Mesenchymal stem cell (in vitro differentiated cells and primary cell): ENCODE results near the gene IFNAR2.

Experiments
- DNase-seq: peaks from one replicate; pipeline ENCODE4 v3.0.0-alpha.2; 2013
- H2AFZ ChIP-seq: one replicate; pipeline ENCODE4 v1.6.1; 2013; ENCODE audit warnings: low read depth, mild to moderate bottlenecking, control low read depth, inconsistent platforms, low read length, moderate library complexity
- H2AK5ac ChIP-seq: 2 replicates; pipeline ENCODE4 v1.6.1; 2013; ENCODE audit warnings: low read length, moderate library complexity, mild to moderate bottlenecking, inconsistent platforms; ENCODE audit not compliant: severe bottlenecking
- H2BK120ac ChIP-seq: one replicate; pipeline ENCODE4 v1.6.1; 2013; ENCODE audit warnings: low read depth, mild to moderate bottlenecking, inconsistent platforms, low read length, moderate library complexity
- H2BK12ac ChIP-seq, 2 experiments: one replicate each; pipeline ENCODE4 v1.6.1; 2013; ENCODE audit warnings: inconsistent platforms in 2 of 2, low read length in 2 of 2, mild to moderate bottlenecking in 2 of 2, moderate library complexity in 2 of 2, control low read depth in 1 of 2
- H2BK15ac ChIP-seq: one replicate; pipeline ENCODE4 v1.6.1; 2013; ENCODE audit warnings: mild to moderate bottlenecking, low read depth, inconsistent platforms; ENCODE audit not compliant: poor library complexity, severe bottlenecking
- H2BK5ac ChIP-seq: 2 replicates; pipeline ENCODE4 v1.6.1; 2013; ENCODE audit warnings: low read depth, mild to moderate bottlenecking, low read length, control low read depth, inconsistent platforms; ENCODE audit not compliant: poor library complexity, severe bottlenecking
- H3K14ac ChIP-seq, 2 experiments: one replicate each; pipeline ENCODE4 v1.6.1; 2013; ENCODE audit warnings: inconsistent platforms in 2 of 2, low read length in 2 of 2, control low read depth in 1 of 2, mild to moderate bottlenecking in 1 of 2, moderate library complexity in 1 of 2
- H3K18ac ChIP-seq, 2 experiments: one replicate each; pipeline ENCODE4 v1.6.1; 2013; ENCODE audit warnings: inconsistent platforms in 2 of 2, low read length in 2 of 2, control low read depth in 1 of 2, low read depth in 1 of 2, mild to moderate bottlenecking in 1 of 2
- H3K23ac ChIP-seq, 2 experiments: one replicate each; pipeline ENCODE4 v1.6.1; 2013; ENCODE audit warnings: inconsistent platforms in 2 of 2, low read length in 2 of 2, mild to moderate bottlenecking in 2 of 2, moderate library complexity in 2 of 2, control low read depth in 1 of 2
- H3K27ac ChIP-seq: 2 replicates; pipeline ENCODE4 v1.5.1; 2013; ENCODE audit warnings: mild to moderate bottlenecking, moderate library complexity, low read length, control low read depth, inconsistent platforms; ENCODE audit not compliant: poor library complexity, severe bottlenecking
- H3K27me3 ChIP-seq, 2 experiments: 2 replicates each; pipeline versions ENCODE4 v1.6.1 to v1.7.0; 2013; ENCODE audit warnings: low read length in 2 of 2, mild to moderate bottlenecking in 2 of 2, moderate library complexity in 2 of 2, control low read depth in 1 of 2, inconsistent platforms in 1 of 2; ENCODE audit not compliant: control insufficient read depth in 1 of 2, insufficient read depth in 1 of 2
- H3K36me3 ChIP-seq, 2 experiments: 2 replicates each; pipeline versions ENCODE4 v1.6.1 to v1.7.0; 2013; ENCODE audit warnings: low read length in 2 of 2, control low read depth in 1 of 2, inconsistent platforms in 1 of 2, low read depth in 1 of 2, mild to moderate bottlenecking in 1 of 2; ENCODE audit not compliant: insufficient read depth in 2 of 2, control insufficient read depth in 1 of 2
- H3K4ac ChIP-seq, 2 experiments: one replicate each; pipeline ENCODE4 v1.6.1; 2013; ENCODE audit warnings: inconsistent platforms in 2 of 2, low read length in 2 of 2, mild to moderate bottlenecking in 2 of 2, moderate library complexity in 2 of 2, control low read depth in 1 of 2, low read depth in 1 of 2
- H3K4me1 ChIP-seq: 2 replicates; pipeline ENCODE4 v1.6.1; 2013; ENCODE audit warnings: low read depth, low read length, control low read depth; ENCODE audit not compliant: control insufficient read depth, insufficient read depth
- H3K4me2 ChIP-seq: 2 replicates; pipeline ENCODE4 v1.6.1; 2013; ENCODE audit warnings: low read length, mild to moderate bottlenecking, inconsistent platforms; ENCODE audit not compliant: poor library complexity, severe bottlenecking
- H3K4me3 ChIP-seq, 2 experiments: 2 replicates each; pipeline versions ENCODE4 v1.5.1 to v1.7.0; 2013; ENCODE audit warnings: low read length in 2 of 2, mild to moderate bottlenecking in 2 of 2, control low read depth in 1 of 2, low read depth in 1 of 2; ENCODE audit not compliant: insufficient read depth in 1 of 2
- H3K79me1 ChIP-seq: replicated peaks from 2 replicates; pipeline ENCODE4 v1.6.1; 2013; ENCODE audit warnings: mild to moderate bottlenecking, control low read depth, low read length, inconsistent platforms; ENCODE audit not compliant: poor library complexity, severe bottlenecking
- H3K9ac ChIP-seq: 2 replicates; pipeline ENCODE4 v1.7.0; 2013; ENCODE audit warnings: mild to moderate bottlenecking, low read length, moderate library complexity
- H3K9me3 ChIP-seq: 2 replicates; pipeline ENCODE4 v1.7.0; 2013; ENCODE audit warnings: mild to moderate bottlenecking, low read length; ENCODE audit not compliant: control insufficient read depth
- H4K8ac ChIP-seq: one replicate; pipeline ENCODE4 v1.6.1; 2013; ENCODE audit warnings: inconsistent platforms, mild to moderate bottlenecking, low read length, moderate library complexity
- H4K91ac ChIP-seq: one replicate; pipeline ENCODE4 v1.6.1; 2013; ENCODE audit warnings: mild to moderate bottlenecking, low read length, inconsistent platforms
- WGBS: methylation state at CpG from one replicate; pipeline ENCODE4 v1.1.7; 2013; ENCODE audit warnings: mixed read lengths; 5-methylcytosine and 5-hydroxymethylcytosine counted together

Gene IFNAR2

DNA sequence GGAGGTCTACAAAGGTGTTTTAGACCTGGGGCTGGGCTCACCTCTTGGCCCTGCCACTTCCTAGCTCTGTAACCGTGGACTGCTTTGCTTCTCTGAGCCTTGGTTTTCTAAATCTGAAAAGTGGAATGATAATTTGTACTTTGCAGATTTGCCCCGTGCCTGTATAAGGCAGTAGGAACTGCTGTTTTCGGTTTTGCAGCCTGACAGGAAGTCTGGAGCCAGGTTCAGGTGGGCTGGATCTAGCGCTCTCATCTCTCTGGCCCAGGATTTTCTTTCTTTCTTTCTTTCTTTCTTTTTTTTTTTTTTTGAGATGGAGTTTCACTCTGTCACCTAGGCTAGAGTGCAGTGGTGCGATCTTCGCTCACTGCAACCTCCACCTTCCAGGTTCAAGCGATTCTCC, 17.2 kb downstream of the IFNAR2 start:
- no peak overlapping the region for H2AK5ac ChIP-seq
- over 99% methylated on average over 7 of the region's 7 CpGs for WGBS

DNA sequence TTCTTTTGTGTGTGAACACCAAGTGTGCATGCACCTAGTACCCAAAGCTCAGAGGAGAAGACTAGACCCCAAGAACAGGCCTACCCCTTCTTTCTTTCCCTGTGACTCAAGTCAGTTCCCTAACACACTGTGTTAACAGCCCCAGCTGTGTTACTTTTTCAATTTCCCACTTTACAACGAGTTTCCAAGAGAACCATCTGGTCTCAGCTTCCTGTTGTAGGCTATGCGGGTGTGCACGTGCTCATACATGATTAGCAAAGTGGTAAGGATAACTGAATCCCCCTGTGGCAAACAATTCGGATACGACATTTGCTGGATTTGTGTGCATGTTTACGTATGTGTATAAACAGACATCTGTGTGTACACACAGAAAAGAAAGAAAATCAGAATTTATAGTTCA, 17.9 kb downstream of the IFNAR2 start:
- Histone ChIP-seq H2AFZ (no peak overlapping the region), H3K79me1 (peaks cover 14% of the 10 kb centered on the region), H3K9ac (no peak overlapping the region), H2BK5ac (no peak overlapping the region), H3K4ac (no peak overlapping the region), H4K91ac (no peak overlapping the region), H3K36me3 (peaks cover 42 to 86% of the 10 kb centered on the region in 2 experiments), H2BK120ac (no peak overlapping the region), H3K23ac (no peak overlapping the region), H3K4me2 (no peak overlapping the region), H2AK5ac (no peak overlapping the region), H3K18ac (no peak overlapping the region), H3K14ac (no peak overlapping the region), H3K9me3 (no peaks in the 10 kb centered on the region), H3K4me1 (no peaks in the 10 kb centered on the region), H3K27me3 (no peaks in the 10 kb centered on the region), H3K27ac (no peak overlapping the region), H4K8ac (no peak overlapping the region), H3K4me3 (no peak overlapping the region), H2BK12ac (no peak overlapping the region), H2BK15ac (no peak overlapping the region)
- no peak for DNase-seq
- 77% methylated on average over 6 of the region's 6 CpGs for WGBS

More for the DNA sequence above, 17.2 kb downstream of the IFNAR2 start:
- no peaks in the 10 kb centered on the region for H3K4me1 ChIP-seq
- H2BK5ac ChIP-seq: no peak overlapping the region
- H3K18ac ChIP-seq: no peak overlapping the region
- no peak overlapping the region for H3K27ac ChIP-seq
- no peak overlapping the region for H4K8ac ChIP-seq
- peaks cover 14% of the 10 kb centered on the region for H3K79me1 ChIP-seq
- H3K27me3 ChIP-seq: no peaks in the 10 kb centered on the region
- no peak overlapping the region for H3K4ac ChIP-seq
- no peak overlapping the region for H3K4me2 ChIP-seq
- no peaks in the 10 kb centered on the region for H3K9me3 ChIP-seq
- no peak overlapping the region for H3K23ac ChIP-seq
- H2BK120ac ChIP-seq: no peak overlapping the region
- H2AFZ ChIP-seq: no peak overlapping the region
- no peak overlapping the region for H4K91ac ChIP-seq
- no peak overlapping the region for H3K4me3 ChIP-seq
- no peak overlapping the region for H3K9ac ChIP-seq
- no peak overlapping the region for H2BK12ac ChIP-seq
- H2BK15ac ChIP-seq: no peak overlapping the region
- H3K14ac ChIP-seq: no peak overlapping the region
- H3K36me3 ChIP-seq: peaks cover 43 to 82% of the 10 kb centered on the region in 2 experiments
- DNase-seq: no peak

DNA sequence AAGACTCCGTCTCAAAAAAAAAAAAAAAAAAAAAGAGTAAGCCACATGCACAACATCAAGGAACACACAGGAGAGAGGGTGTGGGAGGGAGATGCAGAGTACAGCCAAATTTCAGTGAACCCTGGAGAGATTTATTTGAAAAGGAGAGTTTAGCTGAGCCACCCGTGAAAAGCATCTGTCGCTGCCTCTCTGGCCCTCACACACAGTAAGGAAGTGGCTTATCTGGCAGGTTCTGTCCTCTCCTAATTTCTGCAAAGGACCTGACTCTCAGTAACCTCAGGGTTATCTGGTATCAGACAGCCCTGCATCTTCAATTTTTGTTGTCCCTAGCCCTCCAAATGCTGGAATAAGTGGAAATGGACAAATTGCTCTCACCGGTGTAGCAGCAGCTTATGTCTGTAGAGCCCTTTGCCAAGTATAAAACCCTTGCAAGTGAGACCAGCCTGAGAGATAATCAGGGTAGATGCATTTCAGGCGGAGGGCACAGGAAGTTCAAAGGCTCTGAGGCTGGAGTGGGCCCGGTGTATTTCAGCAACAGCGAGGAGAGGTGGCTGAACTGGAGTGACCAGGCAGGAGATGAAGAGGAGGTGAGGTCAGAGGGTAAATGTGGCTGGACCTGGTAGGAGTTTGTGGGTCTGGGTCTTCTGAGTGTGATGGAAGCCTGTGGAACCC, 19.7 kb downstream of the IFNAR2 start:
- Histone ChIP-seq H3K4me3 (no peak overlapping the region), H3K27me3 (no peaks in the 10 kb centered on the region), H4K8ac (no peak overlapping the region), H3K4me2 (no peak overlapping the region), H3K18ac (no peak overlapping the region), H3K9me3 (no peaks in the 10 kb centered on the region), H3K14ac (no peak overlapping the region), H3K79me1 (peaks cover 11% of the 10 kb centered on the region), H3K4ac (no peak overlapping the region), H2AFZ (no peak overlapping the region), H2BK5ac (no peak overlapping the region), H3K27ac (no peak overlapping the region), H2BK15ac (no peak overlapping the region), H3K4me1 (no peaks in the 10 kb centered on the region), H3K9ac (no peak overlapping the region), H2BK12ac (no peak overlapping the region), H2BK120ac (no peak overlapping the region), H3K23ac (no peak overlapping the region), H2AK5ac (no peak overlapping the region), H4K91ac (no peak overlapping the region), H3K36me3 (peaks cover 41 to 94% of the 10 kb centered on the region in 2 experiments)
- DNase-seq: no peak
- WGBS: 97% methylated on average over 6 of the region's 7 CpGs

DNA sequence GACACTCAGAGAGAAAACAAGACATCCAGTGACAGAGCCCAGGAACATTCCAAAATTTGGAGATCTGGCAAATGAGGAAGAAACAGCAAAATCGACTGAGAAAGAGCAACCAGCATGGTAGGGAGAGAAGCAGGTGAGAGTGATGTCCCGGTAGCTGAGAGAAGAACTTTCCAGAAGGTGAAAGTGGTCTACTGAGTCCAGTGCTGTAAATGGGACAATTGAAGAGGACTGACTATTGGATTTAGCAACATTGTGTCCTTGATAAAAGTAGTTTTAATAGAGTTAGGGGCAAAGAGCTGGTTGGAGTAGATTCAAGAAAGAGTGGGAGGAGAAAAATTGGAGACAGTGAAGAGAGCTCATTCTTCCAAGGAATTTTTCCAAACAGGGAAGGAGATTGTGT, 21.4 kb downstream of the IFNAR2 start:
- no peak overlapping the region for H2AK5ac ChIP-seq
- H2AFZ ChIP-seq: no peak overlapping the region
- H2BK5ac ChIP-seq: no peak overlapping the region
- H3K27me3 ChIP-seq: no peaks in the 10 kb centered on the region
- peaks cover 6% of the 10 kb centered on the region for H3K79me1 ChIP-seq
- no peak overlapping the region for H3K23ac ChIP-seq
- H3K4me3 ChIP-seq: no peak overlapping the region
- H3K9ac ChIP-seq: no peak overlapping the region
- H2BK15ac ChIP-seq: no peak overlapping the region
- no peak overlapping the region for H2BK120ac ChIP-seq
- 96% methylated on average over 2 of the region's 2 CpGs for WGBS
- H4K8ac ChIP-seq: no peak overlapping the region
- H3K36me3 ChIP-seq: peaks cover 39 to 97% of the 10 kb centered on the region in 2 experiments
- no peak overlapping the region for H3K18ac ChIP-seq
- no peak overlapping the region for H4K91ac ChIP-seq
- no peak overlapping the region for H3K14ac ChIP-seq
- no peak overlapping the region for H3K4me2 ChIP-seq
- no peak overlapping the region for H2BK12ac ChIP-seq
- no peak overlapping the region for H3K4ac ChIP-seq
- no peak for DNase-seq
- no peaks in the 10 kb centered on the region for H3K4me1 ChIP-seq
- no peaks in the 10 kb centered on the region for H3K9me3 ChIP-seq
- H3K27ac ChIP-seq: no peak overlapping the region
